ENCODE results near the gene HSPBP1. TPM values are rescaled to one million over a fixed set of nuclear protein-coding genes. Genes with fewer than 3 reads are reported as not detected.

HSPBP1 gene
- total RNA-seq, 2 donors from 2014 or later: 29.0 to 82.3 TPM

- H3K27me3 ChIP-seq: no peaks in the 10 kb centered on the region
- intact Hi-C loops (cut with DNase I): no loop called here
- no peaks in the 10 kb centered on the region for H3K36me3 ChIP-seq
- no peak overlapping the region for H3K27ac ChIP-seq
- H3K4me3 ChIP-seq: no peak overlapping the region
- H3K4me1 ChIP-seq: no peaks in the 10 kb centered on the region
- no peak for TF ChIP-seq CTCF (IDR thresholded peaks at IDR 0.05)
- no peaks in the 10 kb centered on the region for H3K9me3 ChIP-seq
- H3K9ac ChIP-seq (ENCODE audit: low read depth in 2 of 2, low read length in 2 of 2): no peak overlapping the region
- DNase-seq: no peak
These were observed 14.1 kb downstream of the HSPBP1 start for GRCh38 chr19:55265723-55266386.

GRCh38 chr19:55265173-55265572, 14.7 kb downstream of the HSPBP1 start:
- Histone ChIP-seq H3K27ac (no peak overlapping the region), H3K27me3 (no peaks in the 10 kb centered on the region), H3K4me1 (peaks cover under 1% of the 10 kb centered on the region), H3K9me3 (no peaks in the 10 kb centered on the region), H3K36me3 (no peaks in the 10 kb centered on the region), H3K4me3 (no peak overlapping the region), H3K9ac (ENCODE audit: low read depth in 2 of 2, low read length in 2 of 2) (no peak overlapping the region)
- no peak for TF ChIP-seq CTCF (IDR thresholded peaks at IDR 0.05)
- intact Hi-C loops (cut with DNase I): no loop called here
- no peak for DNase-seq

- Histone ChIP-seq H3K4me1 (peaks cover 7% of the 10 kb centered on the region), H3K9me3 (no peaks in the 10 kb centered on the region), H3K9ac (ENCODE audit: low read depth in 2 of 2, low read length in 2 of 2) (no peak overlapping the region), H3K4me3 (no peak overlapping the region), H3K36me3 (no peaks in the 10 kb centered on the region), H3K27me3 (no peaks in the 10 kb centered on the region), H3K27ac (no peak overlapping the region)
- no peak for DNase-seq
- intact Hi-C loops (cut with DNase I): no loop called here
- no peak for TF ChIP-seq CTCF (IDR thresholded peaks at IDR 0.05)
These were observed 15.4 kb downstream of the HSPBP1 start for GRCh38 chr19:55264531-55264930.

GRCh38 chr19:55262359-55262758, 17.6 kb downstream of the HSPBP1 start:
- H3K4me3 ChIP-seq: no peak overlapping the region
- DNase-seq: no peak
- H3K9ac ChIP-seq (ENCODE audit: low read depth in 2 of 2, low read length in 2 of 2): no peak overlapping the region
- no peaks in the 10 kb centered on the region for H3K36me3 ChIP-seq
- no peaks in the 10 kb centered on the region for H3K9me3 ChIP-seq
- TF ChIP-seq CTCF (IDR thresholded peaks at IDR 0.05): no peak
- intact Hi-C loops (cut with DNase I): no loop called here
- H3K4me1 ChIP-seq: peaks cover 8% of the 10 kb centered on the region
- no peaks in the 10 kb centered on the region for H3K27me3 ChIP-seq
- H3K27ac ChIP-seq: no peak overlapping the region

- Histone ChIP-seq H3K4me3 (no peak overlapping the region), H3K4me1 (peaks cover 14% of the 10 kb centered on the region), H3K9ac (ENCODE audit: low read depth in 2 of 2, low read length in 2 of 2) (no peak overlapping the region), H3K27me3 (no peaks in the 10 kb centered on the region), H3K27ac (no peak overlapping the region), H3K9me3 (no peaks in the 10 kb centered on the region), H3K36me3 (no peaks in the 10 kb centered on the region)
- intact Hi-C loops (cut with DNase I): no loop called here
- no peak for TF ChIP-seq CTCF (IDR thresholded peaks at IDR 0.05)
- DNase-seq: no peak
These were observed 18.2 kb downstream of the HSPBP1 start for GRCh38 chr19:55261671-55262126.
